Prostate gland (tissue), 2 donors: Measurements from ENCODE around the gene PAN2. TPM values are rescaled to one million over a fixed set of nuclear protein-coding genes. Genes with fewer than 3 reads are reported as not detected.

Experiments used
- DNase-seq: peaks from one replicate; pipeline ENCODE4 v3.0.0-alpha.2; 2019; ENCODE audit warnings: low spot score
- H3K27ac ChIP-seq, 2 donors: fragments of 200-600 bp; sonication (generic); 2 replicates each; pipeline ENCODE4 v1.5.1; 2017 to 2019
- H3K27me3 ChIP-seq: fragments of 200-600 bp; sonication (generic); replicated peaks from 2 replicates; pipeline ENCODE4 v1.5.1; 2019; ENCODE audit not compliant: insufficient read depth
- H3K36me3 ChIP-seq, 2 donors: fragments of 200-600 bp; sonication (generic); 1 replicate in 1 of 2; 2 replicates in 1 of 2; pipeline versions ENCODE4 v1.5.1 to v1.8.1; 2017 to 2019
- H3K4me1 ChIP-seq: fragments of 200-600 bp; sonication (generic); replicated peaks from 2 replicates; pipeline ENCODE4 v1.5.1; 2019
- H3K4me3 ChIP-seq, 2 donors: fragments of 200-600 bp; sonication (generic); 2 replicates each; pipeline ENCODE4 v1.5.1; 2017 to 2019
- H3K9me3 ChIP-seq: fragments of 200-600 bp; sonication (generic); 2 replicates; pipeline ENCODE4 v1.5.1; 2017
- POLR2A ChIP-seq: fragments of 450-650 bp; IDR thresholded peaks from one replicate; pipeline ENCODE4 v1.6.1; 2016; ENCODE audit warnings: antibody characterized with exemption, mild to moderate bottlenecking
- POLR2AphosphoS5 ChIP-seq: sonication (generic); formaldehyde crosslinking; IDR thresholded peaks from one replicate; pipeline ENCODE4 v1.6.1; 2017; ENCODE audit warnings: antibody characterized with exemption
- WGBS: methylation state at CpG from one replicate; pipeline ENCODE4 v1.1.5; 2018; 5-methylcytosine and 5-hydroxymethylcytosine counted together
- intact Hi-C: fragments of 100-400 bp; cut with DNase I; formaldehyde crosslinking; loops from one replicate; pipeline ENCODE4 v1.14.2; 2022
- total RNA-seq, 2 donors: library from RNA; depleted of rRNA; stranded (reverse); fragments of >200 nt; gene quantifications; one replicate each; pipeline ENCODE4 v1.1.0, GENCODE V29; 2016
- TF ChIP-seq, protein P1 (sequence below), 4 experiments: fragments of 200-600 bp in 2 of 4; fragments of 450-650 bp in 2 of 4; sonication (generic) in 2 of 4; IDR thresholded peaks; 1 replicate in 3 of 4; 2 replicates in 1 of 4; pipeline ENCODE4 v1.5.1; 2016 to 2019; ENCODE audit warnings: antibody characterized with exemption in 4 of 4, mild to moderate bottlenecking in 2 of 4, moderate library complexity in 2 of 4

PAN2 gene
- total RNA-seq, 2 donors from 2014 or later, result 31.8 to 60.8 TPM

DNA sequence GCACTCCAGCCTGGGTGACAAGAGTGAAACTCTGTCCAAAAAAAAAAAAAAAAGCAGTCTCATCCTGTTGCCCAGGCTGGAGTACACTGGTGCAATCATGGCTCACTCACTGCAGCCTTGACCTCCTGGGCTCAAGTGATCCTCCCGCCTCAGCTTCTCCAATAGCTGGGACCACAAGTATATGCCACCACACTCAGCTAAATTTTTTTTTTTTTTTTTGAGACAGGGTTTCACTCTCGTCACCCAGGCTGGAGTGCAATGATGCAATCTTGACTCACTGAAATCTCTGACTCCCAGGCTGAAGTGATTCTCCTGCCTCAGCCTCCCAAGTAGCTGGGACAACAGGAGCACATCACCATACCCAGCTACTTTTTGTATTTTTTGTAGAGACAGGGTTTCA is 12.8 kb downstream of the PAN2 start:
- no peak overlapping the region for H3K27ac ChIP-seq
- no peak overlapping the region for H3K4me3 ChIP-seq
- no peaks in the 10 kb centered on the region for H3K27me3 ChIP-seq
- intact Hi-C loops, result no loop called here
- H3K9me3 ChIP-seq, result no peaks in the 10 kb centered on the region
- no peak for DNase-seq
- peaks cover 12 to 26% of the 10 kb centered on the region in 2 donors for H3K36me3 ChIP-seq
- H3K4me1 ChIP-seq, result no peaks in the 10 kb centered on the region
- 84% methylated on average over 2 of the region's 2 CpGs for WGBS
- TF ChIP-seq POLR2AphosphoS5 (no peak), POLR2A (no peak)
- TF ChIP-seq, protein P1, sequence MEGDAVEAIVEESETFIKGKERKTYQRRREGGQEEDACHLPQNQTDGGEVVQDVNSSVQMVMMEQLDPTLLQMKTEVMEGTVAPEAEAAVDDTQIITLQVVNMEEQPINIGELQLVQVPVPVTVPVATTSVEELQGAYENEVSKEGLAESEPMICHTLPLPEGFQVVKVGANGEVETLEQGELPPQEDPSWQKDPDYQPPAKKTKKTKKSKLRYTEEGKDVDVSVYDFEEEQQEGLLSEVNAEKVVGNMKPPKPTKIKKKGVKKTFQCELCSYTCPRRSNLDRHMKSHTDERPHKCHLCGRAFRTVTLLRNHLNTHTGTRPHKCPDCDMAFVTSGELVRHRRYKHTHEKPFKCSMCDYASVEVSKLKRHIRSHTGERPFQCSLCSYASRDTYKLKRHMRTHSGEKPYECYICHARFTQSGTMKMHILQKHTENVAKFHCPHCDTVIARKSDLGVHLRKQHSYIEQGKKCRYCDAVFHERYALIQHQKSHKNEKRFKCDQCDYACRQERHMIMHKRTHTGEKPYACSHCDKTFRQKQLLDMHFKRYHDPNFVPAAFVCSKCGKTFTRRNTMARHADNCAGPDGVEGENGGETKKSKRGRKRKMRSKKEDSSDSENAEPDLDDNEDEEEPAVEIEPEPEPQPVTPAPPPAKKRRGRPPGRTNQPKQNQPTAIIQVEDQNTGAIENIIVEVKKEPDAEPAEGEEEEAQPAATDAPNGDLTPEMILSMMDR (IDR thresholded peaks at IDR 0.05), result no peak

DNA sequence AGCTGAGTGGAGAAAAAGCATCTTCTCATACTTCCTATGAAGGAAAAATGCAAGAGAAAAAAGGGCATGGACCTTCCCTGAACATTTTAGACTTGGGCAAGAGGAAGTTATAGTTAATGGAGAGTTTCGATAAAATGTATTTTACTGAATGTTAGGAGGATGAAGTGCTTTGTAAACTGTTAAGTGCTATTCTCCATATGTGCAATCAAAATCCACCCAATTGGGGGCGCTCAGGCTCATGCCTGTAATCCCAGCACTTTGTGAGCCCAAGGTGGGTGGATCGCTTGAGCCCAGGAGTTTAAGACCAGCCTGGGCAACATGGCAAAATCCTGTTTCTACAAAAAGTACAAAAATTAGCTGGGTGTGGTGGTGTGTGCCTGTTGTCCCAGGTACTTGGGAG is 16.1 kb downstream of the PAN2 start:
- intact Hi-C loops, result loop anchor here (5.0 kb wide), 1 partner anchor 145 kb away; no protein-coding TSS in a partner anchor
- peaks cover 5 to 11% of the 10 kb centered on the region in 2 donors for H3K36me3 ChIP-seq

DNA sequence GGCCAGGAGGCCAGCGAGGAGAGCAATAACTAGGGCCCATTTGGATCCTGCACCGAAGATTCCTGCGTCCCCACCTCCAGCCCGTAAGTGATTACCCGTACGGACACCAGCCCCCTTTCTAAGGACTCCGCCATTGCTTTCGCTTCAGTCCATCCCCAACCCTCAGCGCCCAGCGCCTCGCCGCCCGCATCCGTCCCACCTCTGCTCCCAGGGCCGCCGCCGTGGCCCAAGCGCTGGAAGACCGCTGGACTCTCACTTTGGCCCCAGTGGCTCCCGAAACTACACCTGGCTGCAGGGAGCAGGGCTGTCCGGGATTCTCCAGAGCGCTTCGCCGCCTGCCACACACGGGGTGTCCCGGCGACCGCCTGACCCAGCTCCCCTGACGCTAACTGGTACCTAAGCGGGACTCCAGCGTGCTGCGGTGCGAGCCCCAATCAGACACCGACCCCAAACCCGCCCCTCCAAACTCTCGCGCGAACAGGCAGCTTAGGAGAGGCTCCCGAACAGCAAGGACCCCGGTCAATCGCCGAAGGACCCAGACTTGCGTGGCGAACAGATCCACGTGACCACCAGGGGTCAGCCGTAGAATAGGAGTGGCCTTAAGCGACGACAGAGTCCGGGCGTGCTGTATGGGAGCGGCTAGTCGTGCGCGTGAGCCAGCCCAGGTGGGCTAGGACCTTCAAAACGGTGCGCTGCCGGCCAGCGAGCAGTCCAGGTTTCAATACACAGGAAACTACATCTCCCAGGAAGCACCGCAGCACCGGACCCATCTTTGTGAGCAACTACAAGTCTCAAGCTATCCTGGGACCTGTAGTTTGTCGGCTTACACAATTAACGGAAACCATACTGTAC is 18.0 kb downstream of the PAN2 start, which contains the start of gene CNPY2:
Gene CNPY2, minus strand, starts transcription at position 367 of the 852 bp plus-strand sequence. CDS start 771 bp downstream, outside the sequence.
- intact Hi-C loops, result loop anchor here (5.0 kb wide), 1 partner anchor 146 kb away; no protein-coding TSS in a partner anchor
- H3K4me1 ChIP-seq, result no peaks in the 10 kb centered on the region
- WGBS, result under 1% methylated on average over 58 of the region's 62 CpGs
- DNase-seq, result peak; percentile 92
- H3K27me3 ChIP-seq, result no peaks in the 10 kb centered on the region
- no peaks in the 10 kb centered on the region for H3K9me3 ChIP-seq
- peak within 1 kb of the TSS; percentile 69 to 95 for H3K4me3 ChIP-seq
- peaks cover 0 to 5% of the 10 kb centered on the region in 2 donors for H3K36me3 ChIP-seq
- H3K27ac ChIP-seq, result peak within 1 kb of the TSS; percentile 87 to 91
- TF ChIP-seq POLR2AphosphoS5, result peak; percentile 88
- TF ChIP-seq, protein P1 (IDR thresholded peaks at IDR 0.05), result peak in 3 of 4 experiments; percentile 7 to 32 (median 23)
- peak; percentile 53 for TF ChIP-seq POLR2A

More for the DNA sequence above, 16.1 kb downstream of the PAN2 start:
- no peaks in the 10 kb centered on the region for H3K9me3 ChIP-seq
- no peak for DNase-seq
- no peaks in the 10 kb centered on the region for H3K4me1 ChIP-seq
- no peak for TF ChIP-seq POLR2A
- no peak for TF ChIP-seq POLR2AphosphoS5
- TF ChIP-seq, protein P1 (IDR thresholded peaks at IDR 0.05), result no peak
- WGBS, result 92% methylated on average over 3 of the region's 3 CpGs
- no peak overlapping the region for H3K4me3 ChIP-seq
- no peaks in the 10 kb centered on the region for H3K27me3 ChIP-seq
- no peak overlapping the region for H3K27ac ChIP-seq

DNA sequence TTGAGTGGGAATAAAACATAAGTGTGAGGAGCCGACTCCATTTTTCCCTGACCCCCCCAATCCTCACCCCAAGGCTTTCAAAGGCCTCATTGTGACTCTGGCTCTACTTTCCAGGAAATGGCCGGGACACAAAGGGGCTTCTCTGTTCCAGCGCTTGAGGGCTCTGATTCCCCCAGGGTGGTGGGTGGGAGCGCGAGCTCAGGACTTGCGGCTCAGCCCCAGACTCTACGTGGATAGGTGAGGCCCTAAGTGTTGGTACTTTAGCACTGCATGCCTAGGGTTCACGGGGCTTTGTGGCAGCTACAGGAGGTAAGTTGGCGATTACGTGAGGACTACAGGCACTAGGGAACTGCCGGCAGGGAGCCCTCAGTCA is 18.6 kb downstream of the PAN2 start:
- H3K27ac ChIP-seq, result peak overlapping the region; percentile 87 to 91
- H3K9me3 ChIP-seq, result no peaks in the 10 kb centered on the region
- peak overlapping the region; percentile 69 to 95 for H3K4me3 ChIP-seq
- no peak for DNase-seq
- 3% methylated on average over 11 of the region's 11 CpGs for WGBS
- no peaks in the 10 kb centered on the region for H3K4me1 ChIP-seq
- intact Hi-C loops, result loop anchor here (5.0 kb wide), 1 partner anchor 147 kb away; no protein-coding TSS in a partner anchor
- no peaks in the 10 kb centered on the region for H3K27me3 ChIP-seq
- H3K36me3 ChIP-seq, result peaks cover 0 to 5% of the 10 kb centered on the region in 2 donors
- TF ChIP-seq POLR2AphosphoS5, result no peak
- no peak for TF ChIP-seq POLR2A
- TF ChIP-seq, protein P1 (IDR thresholded peaks at IDR 0.05), result no peak
